HepG2 (cell line): Measurements from ENCODE around the gene MRPL30. TPM values are rescaled to one million over a fixed set of nuclear protein-coding genes. Genes with fewer than 3 reads are reported as not detected.

Experiments used
- ARHGAP35 ChIP-seq: sonication (generic); formaldehyde crosslinking; IDR thresholded peaks from 2 replicates; pipeline ENCODE4 v1.9.0; 2022; ENCODE audit warnings: mild to moderate bottlenecking, inconsistent platforms, moderate library complexity, missing genetic modification reagents, borderline replicate concordance
- ATF4 ChIP-seq, 2 experiments: fragments of 450-650 bp in 1 of 2; sonication (generic) in 1 of 2; formaldehyde crosslinking; IDR thresholded peaks; 2 replicates each; pipeline versions ENCODE4 v1.5.0 to v1.8.0; 2020 to 2022; ENCODE audit warnings: mild to moderate bottlenecking in 1 of 2, missing genetic modification reagents in 1 of 2
- DPF2 ChIP-seq: sonication (generic); formaldehyde crosslinking; IDR thresholded peaks from 2 replicates; pipeline ENCODE4 v1.4.0; 2020; ENCODE audit warnings: mild to moderate bottlenecking, low read depth, missing genetic modification reagents, borderline replicate concordance
- DZIP1 ChIP-seq: sonication (generic); formaldehyde crosslinking; IDR thresholded peaks from 2 replicates; pipeline ENCODE4 v1.5.0; 2020; ENCODE audit warnings: mild to moderate bottlenecking, missing genetic modification reagents
- JUND ChIP-seq: sonication (generic); formaldehyde crosslinking; IDR thresholded peaks from 2 replicates; pipeline ENCODE4 v1.8.0; 2022; ENCODE audit warnings: mild to moderate bottlenecking, missing genetic modification reagents
- MZF1 ChIP-seq: sonication (generic); formaldehyde crosslinking; IDR thresholded peaks from 2 replicates; pipeline ENCODE4 v1.8.1; 2023; ENCODE audit warnings: mild to moderate bottlenecking, missing genetic modification reagents, borderline replicate concordance
- NCOA1 ChIP-seq: sonication (generic); formaldehyde crosslinking; IDR thresholded peaks from 2 replicates; pipeline ENCODE4 v1.9.0; 2021; ENCODE audit warnings: missing genetic modification reagents
- PAX8 ChIP-seq: sonication (generic); formaldehyde crosslinking; IDR thresholded peaks from 2 replicates; pipeline ENCODE4 v1.8.0; 2022; ENCODE audit warnings: mild to moderate bottlenecking, missing genetic modification reagents, borderline replicate concordance
- PCBP2 ChIP-seq: fragments of 200-400 bp; formaldehyde crosslinking; optimal IDR thresholded peaks from 2 replicates; pipeline ENCODE3; 2018; ENCODE audit warnings: low read length, low read depth; ENCODE audit not compliant: poor library complexity, severe bottlenecking
- PITX1 ChIP-seq: sonication (generic); formaldehyde crosslinking; IDR thresholded peaks from 2 replicates; pipeline ENCODE4 v1.5.1; 2020; ENCODE audit warnings: mild to moderate bottlenecking, missing genetic modification reagents
- THAP11 ChIP-seq: IDR thresholded peaks from 2 replicates; pipeline ENCODE4 v1.6.1; 2016; ENCODE audit warnings: missing biosample characterization, missing genetic modification reagents
- ZNF142 ChIP-seq: sonication (generic); formaldehyde crosslinking; IDR thresholded peaks from 2 replicates; pipeline ENCODE4 v1.4.0; 2020; ENCODE audit warnings: missing genetic modification reagents
- ZNF367 ChIP-seq: sonication (generic); formaldehyde crosslinking; IDR thresholded peaks from 2 replicates; pipeline ENCODE4 v1.4.0; 2020; ENCODE audit warnings: missing genetic modification reagents, borderline replicate concordance
- ZNF557 ChIP-seq: sonication (generic); formaldehyde crosslinking; IDR thresholded peaks from 2 replicates; pipeline ENCODE4 v1.4.0; 2020; ENCODE audit warnings: missing genetic modification reagents
- ZNF577 ChIP-seq: sonication (generic); formaldehyde crosslinking; IDR thresholded peaks from 2 replicates; pipeline ENCODE4 v1.4.0; 2020; ENCODE audit warnings: mild to moderate bottlenecking, low read depth, missing genetic modification reagents, borderline replicate concordance
- ZNF660 ChIP-seq: sonication (generic); formaldehyde crosslinking; IDR thresholded peaks from 2 replicates; pipeline ENCODE4 v1.5.1; 2020; ENCODE audit warnings: mild to moderate bottlenecking, low read depth, missing genetic modification reagents, borderline replicate concordance
- polyA plus RNA-seq, 8 experiments: library from polyadenylated mRNA; depleted of rRNA in 3 of 8; stranded (reverse) in 7 of 8; unstranded in 1 of 8; fragments of >200 nt; fragmentation: Illumina TruSeq in 4 of 8; extraction: Trizol in 4 of 8; gene quantifications; 2 replicates each; pipeline versions ENCODE4 v1.2.1 to v1.2.3, GENCODE V29; 2011 to 2016; ENCODE audit warnings: low read depth in 4 of 8, missing spikeins in 1 of 8, mixed read lengths in 1 of 8; ENCODE audit not compliant: insufficient read depth in 1 of 8
- total RNA-seq, 5 experiments: library from RNA; depleted of rRNA; stranded (reverse); fragments of >200 nt; fragmentation: Illumina TruSeq; extraction: Trizol; gene quantifications; 2 replicates each; pipeline ENCODE4 v1.2.3, GENCODE V29; 2016; ENCODE audit warnings: low read depth in 1 of 5

MRPL30 gene
- total and polyA plus RNA-seq, 2 of the 13 experiments (the other 11 are each of a cell fraction or from before 2014, with no cell fraction given): 30.2 to 75.3 TPM

GRCh38 chr2:99141110-99142108 is 39.6 kb upstream of the MRPL30 start, which contains the start of gene C2orf15 (continued):
- TF ChIP-seq PCBP2 (no peak), JUND (CRISPR knock-in tag) (no peak), ZNF577 (no peak), ZNF557 (CRISPR knock-in tag) (no peak), MZF1 (CRISPR knock-in tag) (no peak), ATF4 (CRISPR knock-in tag; IDR thresholded peaks at IDR 0.05) (peak in 1 of 2 experiments; percentile 52; a peak in 2 of 4 replicates), THAP11 (peak; percentile 85), PAX8 (CRISPR knock-in tag) (peak; percentile 43; the same call in 1 of the 2 replicates), DPF2 (CRISPR knock-in tag) (no peak), PITX1 (peak; percentile 87), ZNF142 (CRISPR knock-in tag) (peak; percentile 69), ARHGAP35 (peak; percentile 71; the same call in 1 of the 2 replicates), NCOA1 (CRISPR knock-in tag) (peak; percentile 94; the same call in 1 of the 2 replicates), ZNF367 (CRISPR knock-in tag) (peak; percentile 24; the same call in 1 of the 2 replicates), ZNF660 (CRISPR knock-in tag) (peak; percentile 82; the same call in 1 of the 2 replicates), DZIP1 (0 out of 2 replicates have a peak, but pooled peaks have one; percentile 43)
